ENCODE data around the gene CDH13.

Gene CDH13

DNA sequence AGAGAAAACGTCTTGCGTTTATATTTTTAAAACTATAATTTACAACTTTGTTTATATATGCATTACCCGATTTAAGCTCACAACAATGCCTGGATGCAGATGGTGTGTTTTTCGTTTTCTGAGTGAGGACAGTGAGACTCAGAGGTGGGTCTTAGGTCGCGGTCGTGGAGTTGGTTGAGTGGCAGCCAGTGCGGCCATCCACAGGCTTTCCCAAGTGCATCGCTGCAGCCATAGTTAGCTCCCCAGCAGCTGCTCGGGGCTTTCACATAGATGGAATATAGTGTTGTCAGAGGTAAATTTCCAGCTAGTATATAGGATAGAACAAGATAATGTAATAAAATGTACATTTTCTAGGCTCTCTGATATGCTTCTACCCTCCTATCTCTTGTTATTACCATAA is 417.8 kb downstream of the CDH13 start:
- Mint-ChIP-seq H3K4me3 (no peak overlapping the region), H3K4me1 (peaks cover 10% of the 10 kb centered on the region), H3K36me3 (ENCODE audit: low read depth) (no peaks in the 10 kb centered on the region), H3K27ac (no peak overlapping the region), H3K9me3 (peaks cover 4% of the 10 kb centered on the region), H3K27me3 (ENCODE audit: low read depth, poor library complexity) (no peaks in the 10 kb centered on the region)
- TF ChIP-seq, protein P1, sequence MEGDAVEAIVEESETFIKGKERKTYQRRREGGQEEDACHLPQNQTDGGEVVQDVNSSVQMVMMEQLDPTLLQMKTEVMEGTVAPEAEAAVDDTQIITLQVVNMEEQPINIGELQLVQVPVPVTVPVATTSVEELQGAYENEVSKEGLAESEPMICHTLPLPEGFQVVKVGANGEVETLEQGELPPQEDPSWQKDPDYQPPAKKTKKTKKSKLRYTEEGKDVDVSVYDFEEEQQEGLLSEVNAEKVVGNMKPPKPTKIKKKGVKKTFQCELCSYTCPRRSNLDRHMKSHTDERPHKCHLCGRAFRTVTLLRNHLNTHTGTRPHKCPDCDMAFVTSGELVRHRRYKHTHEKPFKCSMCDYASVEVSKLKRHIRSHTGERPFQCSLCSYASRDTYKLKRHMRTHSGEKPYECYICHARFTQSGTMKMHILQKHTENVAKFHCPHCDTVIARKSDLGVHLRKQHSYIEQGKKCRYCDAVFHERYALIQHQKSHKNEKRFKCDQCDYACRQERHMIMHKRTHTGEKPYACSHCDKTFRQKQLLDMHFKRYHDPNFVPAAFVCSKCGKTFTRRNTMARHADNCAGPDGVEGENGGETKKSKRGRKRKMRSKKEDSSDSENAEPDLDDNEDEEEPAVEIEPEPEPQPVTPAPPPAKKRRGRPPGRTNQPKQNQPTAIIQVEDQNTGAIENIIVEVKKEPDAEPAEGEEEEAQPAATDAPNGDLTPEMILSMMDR (IDR thresholded peaks at IDR 0.05): no peak
- no peak for DNase-seq

GRCh38 chr16:83045790-83046189 is 419.0 kb downstream of the CDH13 start:
- no peak overlapping the region for H3K4me3 Mint-ChIP-seq
- H3K36me3 Mint-ChIP-seq (ENCODE audit: low read depth): no peaks in the 10 kb centered on the region
- TF ChIP-seq, protein P1 (IDR thresholded peaks at IDR 0.05): no peak
- no peak for DNase-seq
- peaks cover 10% of the 10 kb centered on the region for H3K4me1 Mint-ChIP-seq
- no peaks in the 10 kb centered on the region for H3K27me3 Mint-ChIP-seq (ENCODE audit: low read depth, poor library complexity)
- peaks cover 16% of the 10 kb centered on the region for H3K9me3 Mint-ChIP-seq
- no peak overlapping the region for H3K27ac Mint-ChIP-seq

DNA sequence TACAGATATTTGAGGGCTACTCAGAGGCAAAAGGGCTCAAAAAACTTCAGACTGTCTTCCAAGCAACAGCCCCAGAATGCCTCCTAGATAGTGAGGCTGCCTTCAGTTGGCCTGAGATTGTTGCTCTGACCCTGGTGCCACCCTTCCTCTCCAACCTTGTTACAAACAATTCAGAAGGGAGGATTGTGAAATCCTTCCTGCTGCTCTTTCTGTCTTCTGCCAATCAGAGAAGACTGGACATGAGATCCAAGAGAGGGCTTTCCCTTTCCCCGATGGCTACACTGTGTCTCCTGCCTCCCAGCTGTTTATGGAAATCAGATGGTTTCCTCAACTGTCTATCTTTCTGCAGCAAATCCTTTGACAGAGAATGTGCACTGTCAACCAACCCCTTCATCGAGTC is 419.9 kb downstream of the CDH13 start:
- no peak for DNase-seq
- TF ChIP-seq, protein P1 (IDR thresholded peaks at IDR 0.05): no peak
- Mint-ChIP-seq H3K9me3 (peaks cover 18% of the 10 kb centered on the region), H3K27ac (no peak overlapping the region), H3K4me1 (peaks cover 10% of the 10 kb centered on the region), H3K27me3 (ENCODE audit: low read depth, poor library complexity) (no peaks in the 10 kb centered on the region), H3K36me3 (ENCODE audit: low read depth) (no peaks in the 10 kb centered on the region), H3K4me3 (no peak overlapping the region)

DNA sequence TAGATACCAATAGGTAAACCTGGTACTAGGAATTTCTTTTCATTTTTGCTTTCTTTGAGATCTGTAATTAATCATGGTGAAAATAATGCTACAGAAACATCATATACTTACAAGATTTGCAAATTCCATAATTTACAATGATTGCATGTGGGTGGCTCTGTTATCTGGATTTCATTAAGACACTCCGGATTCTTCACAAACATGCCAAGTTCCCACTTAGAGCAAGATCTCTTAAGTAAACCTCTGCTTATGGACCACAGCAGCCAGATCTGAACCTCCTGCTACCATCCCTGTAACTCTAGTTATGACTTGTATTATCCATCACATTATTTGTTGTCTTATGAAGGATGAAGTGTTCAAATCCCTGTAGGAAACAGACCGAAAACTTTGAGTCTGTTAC is 424.7 kb downstream of the CDH13 start:
- Mint-ChIP-seq H3K36me3 (ENCODE audit: low read depth) (no peaks in the 10 kb centered on the region), H3K4me3 (no peak overlapping the region), H3K27ac (no peak overlapping the region), H3K27me3 (ENCODE audit: low read depth, poor library complexity) (no peaks in the 10 kb centered on the region), H3K9me3 (peaks cover 18% of the 10 kb centered on the region), H3K4me1 (peaks cover 10% of the 10 kb centered on the region)
- no peak for DNase-seq
- TF ChIP-seq, protein P1 (IDR thresholded peaks at IDR 0.05): no peak

DNA sequence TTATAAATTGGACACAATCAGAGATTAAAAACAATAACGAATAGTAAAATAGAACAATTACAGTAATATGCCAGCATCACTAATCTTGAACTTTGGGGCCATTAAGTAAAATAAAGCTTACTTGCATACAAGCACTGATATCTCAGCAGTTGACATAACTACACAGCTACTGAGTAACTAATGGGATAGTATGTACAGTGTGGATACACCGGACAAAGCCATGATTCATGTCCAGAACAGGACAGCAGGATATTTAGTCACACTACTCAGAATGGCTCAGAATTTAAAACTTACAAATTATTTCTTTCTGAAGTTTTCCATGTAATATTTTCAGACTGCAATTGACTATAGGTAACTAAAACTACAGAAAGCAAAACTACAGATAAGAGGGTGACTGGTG is 427.5 kb downstream of the CDH13 start:
- no peaks in the 10 kb centered on the region for H3K27me3 Mint-ChIP-seq (ENCODE audit: low read depth, poor library complexity)
- no peak overlapping the region for H3K4me3 Mint-ChIP-seq
- H3K36me3 Mint-ChIP-seq (ENCODE audit: low read depth): no peaks in the 10 kb centered on the region
- TF ChIP-seq, protein P1 (IDR thresholded peaks at IDR 0.05): no peak
- H3K27ac Mint-ChIP-seq: no peak overlapping the region
- no peak for DNase-seq
- peaks cover 27% of the 10 kb centered on the region for H3K9me3 Mint-ChIP-seq
- H3K4me1 Mint-ChIP-seq: peaks cover 14% of the 10 kb centered on the region

GRCh38 chr16:83058376-83058775 is 431.6 kb downstream of the CDH13 start:
- TF ChIP-seq, protein P1 (IDR thresholded peaks at IDR 0.05): no peak
- H3K36me3 Mint-ChIP-seq (ENCODE audit: low read depth): no peaks in the 10 kb centered on the region
- no peak overlapping the region for H3K27ac Mint-ChIP-seq
- H3K4me3 Mint-ChIP-seq: no peak overlapping the region
- no peak for DNase-seq
- H3K27me3 Mint-ChIP-seq (ENCODE audit: low read depth, poor library complexity): no peaks in the 10 kb centered on the region
- H3K9me3 Mint-ChIP-seq: peaks cover 12% of the 10 kb centered on the region
- H3K4me1 Mint-ChIP-seq: peaks cover 16% of the 10 kb centered on the region

Measured in nephron progenitor cell (in vitro differentiated cells).